Measurements from ENCODE around the gene SRGAP3.
A peak's percentile ranks its signal among the peaks of the same experiment; 100 is the strongest.

The SRGAP3 gene

GRCh38 chr3:9183811-9184460 is 65.5 kb downstream of the SRGAP3 start:
- FAIRE-seq (no peak), DNase-seq (ENCODE audit: extremely low spot score, insufficient read length, low read depth) (no peak)

GRCh38 chr3:9183011-9183410 is 66.4 kb downstream of the SRGAP3 start:
- DNase-seq (ENCODE audit: extremely low spot score, insufficient read length, low read depth) (no peak), FAIRE-seq (no peak)

GRCh38 chr3:9180764-9181117 is 68.7 kb downstream of the SRGAP3 start:
- FAIRE-seq: peak; percentile 24
- DNase-seq (ENCODE audit: extremely low spot score, insufficient read length, low read depth): no peak

- FAIRE-seq (peak; percentile 91), DNase-seq (ENCODE audit: extremely low spot score, insufficient read length, low read depth) (no peak)
Measured at GRCh38 chr3:9179826-9180763, 69.4 kb downstream of the SRGAP3 start.

- FAIRE-seq (no peak), DNase-seq (ENCODE audit: extremely low spot score, insufficient read length, low read depth) (no peak)
Measured at GRCh38 chr3:9178697-9179096, 70.7 kb downstream of the SRGAP3 start.

- no peak for DNase-seq (ENCODE audit: extremely low spot score, insufficient read length, low read depth)
- FAIRE-seq: no peak
Measured at GRCh38 chr3:9175421-9175820, 74.0 kb downstream of the SRGAP3 start.

GRCh38 chr3:9173445-9173844 is 76.0 kb downstream of the SRGAP3 start:
- no peak for FAIRE-seq
- DNase-seq (ENCODE audit: extremely low spot score, insufficient read length, low read depth): no peak

- DNase-seq (ENCODE audit: extremely low spot score, insufficient read length, low read depth): no peak
- no peak for FAIRE-seq
Measured at GRCh38 chr3:9172851-9173321, 76.6 kb downstream of the SRGAP3 start.

- DNase-seq (ENCODE audit: extremely low spot score, insufficient read length, low read depth): no peak
- FAIRE-seq: no peak
Measured at GRCh38 chr3:9170851-9171160, 78.6 kb downstream of the SRGAP3 start.

- no peak for DNase-seq (ENCODE audit: extremely low spot score, insufficient read length, low read depth)
- peak; percentile 56 for FAIRE-seq
Measured at GRCh38 chr3:9169956-9170850, 79.2 kb downstream of the SRGAP3 start.

- peak; percentile 31 for FAIRE-seq
Measured at GRCh38 chr3:9169326-9169725, 80.1 kb downstream of the SRGAP3 start.

GRCh38 chr3:9168241-9168741 is 81.2 kb downstream of the SRGAP3 start:
- FAIRE-seq: peak; percentile 98
- DNase-seq (ENCODE audit: extremely low spot score, insufficient read length, low read depth): peak; percentile 75

More at GRCh38 chr3:9169326-9169725, 80.1 kb downstream of the SRGAP3 start:
- DNase-seq (ENCODE audit: extremely low spot score, insufficient read length, low read depth): no peak

- DNase-seq (ENCODE audit: extremely low spot score, insufficient read length, low read depth) (no peak), FAIRE-seq (no peak)
Measured at GRCh38 chr3:9167222-9167621, 82.2 kb downstream of the SRGAP3 start.

GRCh38 chr3:9165421-9165820 is 84.0 kb downstream of the SRGAP3 start:
- no peak for DNase-seq (ENCODE audit: extremely low spot score, insufficient read length, low read depth)
- no peak for FAIRE-seq

GRCh38 chr3:9163289-9163688 is 86.2 kb downstream of the SRGAP3 start:
- FAIRE-seq (no peak), DNase-seq (ENCODE audit: extremely low spot score, insufficient read length, low read depth) (no peak)

GRCh38 chr3:9161811-9162210 is 87.6 kb downstream of the SRGAP3 start:
- no peak for FAIRE-seq

GRCh38 chr3:9161298-9161697 is 88.1 kb downstream of the SRGAP3 start:
- FAIRE-seq (no peak), DNase-seq (ENCODE audit: extremely low spot score, insufficient read length, low read depth) (no peak)

More at GRCh38 chr3:9161811-9162210, 87.6 kb downstream of the SRGAP3 start:
- DNase-seq (ENCODE audit: extremely low spot score, insufficient read length, low read depth): no peak

GRCh38 chr3:9158865-9159630 is 90.4 kb downstream of the SRGAP3 start:
- no peak for FAIRE-seq
- no peak for DNase-seq (ENCODE audit: extremely low spot score, insufficient read length, low read depth)

- no peak for DNase-seq (ENCODE audit: extremely low spot score, insufficient read length, low read depth)
- FAIRE-seq: no peak
Measured at GRCh38 chr3:9157651-9158362, 91.6 kb downstream of the SRGAP3 start.
